Liver (tissue), 9 donors: ENCODE data around the gene HOXD8. TPM values are rescaled to one million over a fixed set of nuclear protein-coding genes. Genes with fewer than 3 reads are reported as not detected.

Experiments used
- DNase-seq: peaks from one replicate; pipeline ENCODE4 v3.0.0-alpha.2; 2017; ENCODE audit warnings: low spot score
- H3K27ac ChIP-seq, 2 donors: one replicate each; pipeline ENCODE4 v1.7.0; 2013; ENCODE audit warnings: inconsistent platforms in 2 of 2, low read length in 2 of 2, control low read depth in 1 of 2, low read depth in 1 of 2, mild to moderate bottlenecking in 1 of 2
- H3K27me3 ChIP-seq, 4 donors: one replicate each; pipeline versions ENCODE4 v1.6.1 to v1.7.0; 2013; ENCODE audit warnings: low read length in 3 of 4, inconsistent platforms in 1 of 4, mild to moderate bottlenecking in 1 of 4, moderate library complexity in 1 of 4; ENCODE audit not compliant: control insufficient read depth in 4 of 4, insufficient read depth in 4 of 4
- H3K36me3 ChIP-seq, 4 donors: one replicate each; pipeline versions ENCODE4 v1.6.1 to v1.7.0; 2013; ENCODE audit warnings: low read length in 3 of 4, mild to moderate bottlenecking in 3 of 4, low read depth in 1 of 4, moderate library complexity in 1 of 4; ENCODE audit not compliant: control insufficient read depth in 4 of 4, insufficient read depth in 3 of 4
- H3K4me1 ChIP-seq, 4 donors: one replicate each; pipeline versions ENCODE4 v1.6.1 to v1.7.0; 2013; ENCODE audit warnings: low read length in 3 of 4, mild to moderate bottlenecking in 3 of 4, moderate library complexity in 1 of 4; ENCODE audit not compliant: control insufficient read depth in 4 of 4, insufficient read depth in 4 of 4
- H3K4me3 ChIP-seq, 3 donors: one replicate each; pipeline versions ENCODE4 v1.6.1 to v1.7.0; 2013; ENCODE audit warnings: low read length in 3 of 3, control low read depth in 1 of 3, low read depth in 1 of 3, mild to moderate bottlenecking in 1 of 3
- H3K9ac ChIP-seq, 2 donors: one replicate each; pipeline ENCODE4 v1.7.0; 2013; ENCODE audit warnings: low read length in 2 of 2, mild to moderate bottlenecking in 2 of 2, moderate library complexity in 2 of 2, control low read depth in 1 of 2, low read depth in 1 of 2
- H3K9me3 ChIP-seq, 4 donors: one replicate each; pipeline versions ENCODE4 v1.6.1 to v1.7.0; 2013; ENCODE audit warnings: low read length in 3 of 4; ENCODE audit not compliant: control insufficient read depth in 4 of 4
- ATF3 ChIP-seq: IDR thresholded peaks from 2 replicates; pipeline ENCODE4 v1.6.1; 2016; ENCODE audit warnings: antibody characterized with exemption
- CTCF ChIP-seq: fragments of 150-350 bp; IDR thresholded peaks from 2 replicates; pipeline ENCODE4 v1.5.1; 2017; ENCODE audit warnings: improper control_type of control experiment, low read depth, low read length; ENCODE audit not compliant: missing input control
- EGR1 ChIP-seq, 2 donors: IDR thresholded peaks; 2 replicates each; pipeline ENCODE4 v1.6.1; 2016 to 2018; ENCODE audit warnings: antibody characterized with exemption in 2 of 2, low read depth in 2 of 2
- FOXA1 ChIP-seq: IDR thresholded peaks from 2 replicates; pipeline ENCODE4 v1.6.1; 2016; ENCODE audit warnings: antibody characterized with exemption
- FOXA2 ChIP-seq: IDR thresholded peaks from 2 replicates; pipeline ENCODE4 v1.6.1; 2016; ENCODE audit warnings: antibody characterized with exemption
- GABPA ChIP-seq, 2 donors: IDR thresholded peaks in 1 of 2; conservative IDR thresholded peaks in 1 of 2; 2 replicates each; pipeline ENCODE4 v1.6.1; 2016; ENCODE audit warnings: antibody characterized with exemption in 2 of 2, mild to moderate bottlenecking in 1 of 2, moderate library complexity in 1 of 2
- HNF4A ChIP-seq, 2 donors: conservative IDR thresholded peaks; 2 replicates each; pipeline ENCODE4 v1.6.1; 2016; ENCODE audit warnings: antibody characterized with exemption in 2 of 2, mild to moderate bottlenecking in 2 of 2
- HNF4G ChIP-seq: IDR thresholded peaks from 2 replicates; pipeline ENCODE4 v1.6.1; 2016; ENCODE audit warnings: antibody characterized with exemption
- JUND ChIP-seq, 2 donors: IDR thresholded peaks; 2 replicates each; pipeline ENCODE4 v1.6.1; 2016; ENCODE audit warnings: antibody characterized with exemption in 2 of 2
- NR2F2 ChIP-seq: IDR thresholded peaks from 2 replicates; pipeline ENCODE4 v1.6.1; 2016; ENCODE audit warnings: antibody characterized with exemption
- RAD21 ChIP-seq, 2 donors: IDR thresholded peaks; 2 replicates each; pipeline ENCODE4 v1.6.1; 2016; ENCODE audit warnings: antibody characterized with exemption in 2 of 2, mild to moderate bottlenecking in 2 of 2
- RXRA ChIP-seq, 2 donors: IDR thresholded peaks; 2 replicates each; pipeline ENCODE4 v1.6.1; 2017 to 2018; ENCODE audit warnings: antibody characterized with exemption in 2 of 2, mild to moderate bottlenecking in 1 of 2
- SP1 ChIP-seq: IDR thresholded peaks from 2 replicates; pipeline ENCODE4 v1.6.1; 2018; ENCODE audit warnings: antibody characterized with exemption, mild to moderate bottlenecking
- TAF1 ChIP-seq: conservative IDR thresholded peaks from 2 replicates; pipeline ENCODE4 v1.6.1; 2016; ENCODE audit warnings: antibody characterized with exemption, mild to moderate bottlenecking
- YY1 ChIP-seq: IDR thresholded peaks from 2 replicates; pipeline ENCODE4 v1.6.1; 2016; ENCODE audit warnings: antibody characterized with exemption, mild to moderate bottlenecking
- ZBTB33 ChIP-seq: IDR thresholded peaks from 2 replicates; pipeline ENCODE4 v1.6.1; 2016; ENCODE audit warnings: antibody characterized with exemption
- WGBS: extraction: QIAGEN DNeasy Blood & Tissue Kit; methylation state at CpG from one replicate; pipeline ENCODE4 v1.1.7; 2013; 5-methylcytosine and 5-hydroxymethylcytosine counted together
- polyA plus RNA-seq, 2 donors: library from polyadenylated mRNA; stranded (reverse) in 1 of 2; unstranded in 1 of 2; fragments of 200-250 nt in 1 of 2; fragments of >200 nt in 1 of 2; fragmentation: Nextera tagmentation in 1 of 2; extraction: Ambion mirVana in 1 of 2; gene quantifications; one replicate each; pipeline versions ENCODE4 v1.2.1 to v1.2.3, GENCODE V29; 2013 to 2015
- total RNA-seq, 2 donors: library from RNA; depleted of rRNA; stranded (reverse); fragments of >200 nt; gene quantifications; one replicate each; pipeline ENCODE4 v1.2.3, GENCODE V29; 2014
- TF ChIP-seq, protein P1 (sequence below): IDR thresholded peaks from 2 replicates; pipeline ENCODE4 v1.6.1; 2016; ENCODE audit warnings: antibody characterized with exemption
- TF ChIP-seq, protein P2 (sequence below): IDR thresholded peaks from 2 replicates; pipeline ENCODE4 v1.6.1; 2016; ENCODE audit warnings: antibody characterized with exemption, mild to moderate bottlenecking
- donor health status: healthy.
- donor health status: healthy.
- donor health status: healthy.
- donor health status: healthy.
- donor health status: healthy.

HOXD8 gene
- total and polyA plus RNA-seq, 4 donors: 0.06 to 0.19 (median 0.08) TPM; not detected in 1

DNA sequence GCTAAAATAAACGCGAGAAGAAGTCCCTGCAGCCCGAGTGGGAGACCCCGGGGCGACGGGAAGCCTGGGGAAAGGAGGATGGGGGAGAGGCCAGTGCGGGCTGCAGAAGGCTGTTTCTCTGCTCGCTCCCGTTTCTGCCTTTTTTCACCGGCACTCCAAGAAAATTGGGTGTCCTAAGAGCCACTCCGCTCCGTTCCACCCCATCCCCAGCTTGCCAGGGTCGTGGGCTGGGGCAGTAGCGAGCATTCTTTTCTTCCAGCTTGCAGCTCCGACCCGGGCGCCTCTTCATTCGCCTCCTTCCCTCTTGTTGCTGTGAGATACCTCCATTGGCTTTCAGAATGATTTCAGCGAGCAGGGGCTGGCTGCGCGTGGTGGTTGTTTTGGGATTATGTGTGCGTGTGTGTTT is 28.7 kb downstream of the HOXD8 start:
- Histone ChIP-seq H3K4me3 (no peak overlapping the region), H3K27me3 (peaks cover 11 to 43% (median 24%) of the 10 kb centered on the region in 4 donors), H3K27ac (no peak overlapping the region), H3K4me1 (peaks cover 6 to 21% (median 10%) of the 10 kb centered on the region in 4 donors), H3K9me3 (peaks cover 0 to 4% (median 0%) of the 10 kb centered on the region in 4 donors), H3K9ac (no peak overlapping the region), H3K36me3 (no peaks in the 10 kb centered on the region)
- TF ChIP-seq RAD21 (IDR thresholded peaks at IDR 0.05) (no peak), FOXA1 (no peak)
- WGBS: 6% methylated on average over 22 of the region's 22 CpGs
- DNase-seq: no peak

DNA sequence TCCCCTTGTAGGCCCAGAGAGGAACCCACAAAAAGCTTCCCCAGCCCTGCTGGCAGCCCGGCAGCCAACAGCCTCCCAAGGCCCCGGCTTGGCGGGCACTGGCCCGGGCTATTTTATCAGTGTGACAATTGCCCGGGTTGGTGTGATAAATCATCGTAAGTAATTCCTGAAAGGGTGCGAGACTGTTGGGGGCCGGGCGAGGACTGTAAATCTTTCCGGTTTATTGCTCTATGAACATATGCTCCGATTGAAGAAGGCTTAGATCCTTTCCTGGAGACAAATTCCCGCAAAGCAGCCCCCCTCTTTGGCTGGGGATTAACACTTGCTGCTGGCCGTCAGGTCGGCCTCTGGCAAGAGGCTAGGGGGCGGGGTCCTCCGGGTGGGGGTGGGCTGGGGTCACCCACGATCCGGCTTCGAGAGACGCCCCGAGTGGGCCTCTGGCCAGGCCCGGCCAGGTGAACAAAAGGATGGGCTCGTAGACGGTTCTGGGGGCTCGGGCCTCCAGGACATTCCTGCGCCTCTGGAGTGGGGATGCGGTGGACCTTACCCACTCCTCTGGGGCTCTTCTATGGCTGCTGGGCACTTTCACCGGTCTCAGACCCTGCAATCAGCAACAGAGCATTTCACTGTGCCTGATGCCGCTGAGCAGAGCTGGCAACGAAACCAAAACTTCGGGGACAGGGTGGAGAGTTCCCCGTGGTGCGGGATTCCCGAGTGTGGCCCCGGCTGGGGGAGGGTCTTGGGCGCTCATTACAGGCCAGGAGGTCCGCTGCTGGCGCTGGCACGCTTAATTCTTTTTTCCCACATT is 29.6 kb downstream of the HOXD8 start:
- no peak for DNase-seq
- Histone ChIP-seq H3K27ac (no peak overlapping the region), H3K4me1 (peaks cover 6 to 21% (median 10%) of the 10 kb centered on the region in 4 donors), H3K9ac (no peak overlapping the region), H3K4me3 (peak overlapping the region in 1 of 3 donors; percentile 8), H3K9me3 (peaks cover 0 to 4% (median 0%) of the 10 kb centered on the region in 4 donors), H3K27me3 (peaks cover 11 to 45% (median 29%) of the 10 kb centered on the region in 4 donors), H3K36me3 (no peaks in the 10 kb centered on the region)
- WGBS: 8% methylated on average over 39 of the region's 39 CpGs
- TF ChIP-seq HNF4G (no peak), CTCF (no peak), ZBTB33 (no peak), HNF4A (conservative IDR thresholded peaks at IDR 0.05) (no peak), EGR1 (IDR thresholded peaks at IDR 0.05; ENCODE audit: low read depth in 2 of 2) (no peak), YY1 (no peak), JUND (IDR thresholded peaks at IDR 0.05) (no peak), FOXA2 (no peak), SP1 (no peak), ATF3 (no peak), RXRA (IDR thresholded peaks at IDR 0.05) (no peak), RAD21 (IDR thresholded peaks at IDR 0.05) (no peak), TAF1 (no peak), GABPA (IDR thresholded peaks at IDR 0.05 in 1 of 2, conservative IDR thresholded peaks at IDR 0.05 in 1 of 2) (no peak), FOXA1 (no peak), NR2F2 (no peak)
- TF ChIP-seq, protein P1, sequence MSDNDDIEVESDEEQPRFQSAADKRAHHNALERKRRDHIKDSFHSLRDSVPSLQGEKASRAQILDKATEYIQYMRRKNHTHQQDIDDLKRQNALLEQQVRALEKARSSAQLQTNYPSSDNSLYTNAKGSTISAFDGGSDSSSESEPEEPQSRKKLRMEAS: no peak
- TF ChIP-seq, protein P2, sequence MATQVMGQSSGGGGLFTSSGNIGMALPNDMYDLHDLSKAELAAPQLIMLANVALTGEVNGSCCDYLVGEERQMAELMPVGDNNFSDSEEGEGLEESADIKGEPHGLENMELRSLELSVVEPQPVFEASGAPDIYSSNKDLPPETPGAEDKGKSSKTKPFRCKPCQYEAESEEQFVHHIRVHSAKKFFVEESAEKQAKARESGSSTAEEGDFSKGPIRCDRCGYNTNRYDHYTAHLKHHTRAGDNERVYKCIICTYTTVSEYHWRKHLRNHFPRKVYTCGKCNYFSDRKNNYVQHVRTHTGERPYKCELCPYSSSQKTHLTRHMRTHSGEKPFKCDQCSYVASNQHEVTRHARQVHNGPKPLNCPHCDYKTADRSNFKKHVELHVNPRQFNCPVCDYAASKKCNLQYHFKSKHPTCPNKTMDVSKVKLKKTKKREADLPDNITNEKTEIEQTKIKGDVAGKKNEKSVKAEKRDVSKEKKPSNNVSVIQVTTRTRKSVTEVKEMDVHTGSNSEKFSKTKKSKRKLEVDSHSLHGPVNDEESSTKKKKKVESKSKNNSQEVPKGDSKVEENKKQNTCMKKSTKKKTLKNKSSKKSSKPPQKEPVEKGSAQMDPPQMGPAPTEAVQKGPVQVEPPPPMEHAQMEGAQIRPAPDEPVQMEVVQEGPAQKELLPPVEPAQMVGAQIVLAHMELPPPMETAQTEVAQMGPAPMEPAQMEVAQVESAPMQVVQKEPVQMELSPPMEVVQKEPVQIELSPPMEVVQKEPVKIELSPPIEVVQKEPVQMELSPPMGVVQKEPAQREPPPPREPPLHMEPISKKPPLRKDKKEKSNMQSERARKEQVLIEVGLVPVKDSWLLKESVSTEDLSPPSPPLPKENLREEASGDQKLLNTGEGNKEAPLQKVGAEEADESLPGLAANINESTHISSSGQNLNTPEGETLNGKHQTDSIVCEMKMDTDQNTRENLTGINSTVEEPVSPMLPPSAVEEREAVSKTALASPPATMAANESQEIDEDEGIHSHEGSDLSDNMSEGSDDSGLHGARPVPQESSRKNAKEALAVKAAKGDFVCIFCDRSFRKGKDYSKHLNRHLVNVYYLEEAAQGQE: no peak
